Muscle layer of duodenum (tissue), 2 donors: ENCODE data around the gene TTLL6.
A peak's percentile ranks its signal among the peaks of the same experiment; 100 is the strongest.
"Not testable (repeated sequence)": the region's sequence is repeated elsewhere in the genome, so short reads cannot be mapped to it uniquely, and the experiment has no call there.

Experiments used
- H3K27ac ChIP-seq: one replicate; pipeline ENCODE4 v1.7.0; 2013; ENCODE audit warnings: mild to moderate bottlenecking, low read length
- H3K27me3 ChIP-seq: one replicate; pipeline ENCODE4 v1.7.0; 2013; ENCODE audit warnings: low read depth, mild to moderate bottlenecking, control low read depth, low read length
- H3K36me3 ChIP-seq, 2 donors: one replicate each; pipeline ENCODE4 v1.7.0; 2013; ENCODE audit warnings: low read length in 2 of 2, control low read depth in 1 of 2, mild to moderate bottlenecking in 1 of 2; ENCODE audit not compliant: insufficient read depth in 2 of 2, control insufficient read depth in 1 of 2
- H3K4me1 ChIP-seq, 2 donors: one replicate each; pipeline ENCODE4 v1.7.0; 2013; ENCODE audit warnings: low read length in 2 of 2, mild to moderate bottlenecking in 2 of 2, control low read depth in 1 of 2, moderate library complexity in 1 of 2; ENCODE audit not compliant: insufficient read depth in 2 of 2, control insufficient read depth in 1 of 2
- H3K4me3 ChIP-seq, 2 donors: one replicate each; pipeline ENCODE4 v1.7.0; 2013; ENCODE audit warnings: low read length in 2 of 2, low read depth in 1 of 2, mild to moderate bottlenecking in 1 of 2
- H3K9me3 ChIP-seq, 2 donors: one replicate each; pipeline ENCODE4 v1.7.0; 2013; ENCODE audit warnings: low read length in 2 of 2, control low read depth in 1 of 2, mild to moderate bottlenecking in 1 of 2; ENCODE audit not compliant: control insufficient read depth in 1 of 2
- donor health status: healthy.

TTLL6 gene

GRCh38 chr17:48837458-48837857, 20.4 kb upstream of the TTLL6 start:
- not testable (repeated sequence) for H3K9me3 ChIP-seq, H3K4me3 ChIP-seq, H3K27ac ChIP-seq, H3K36me3 ChIP-seq, H3K27me3 ChIP-seq
- H3K4me1 ChIP-seq, result peaks cover 32 to 49% of the 10 kb centered on the region in 2 donors

- no peaks in the 10 kb centered on the region for H3K36me3 ChIP-seq
- peaks cover 22 to 38% of the 10 kb centered on the region in 2 donors for H3K4me1 ChIP-seq
- H3K27me3 ChIP-seq, result no peaks in the 10 kb centered on the region
- H3K9me3 ChIP-seq, result no peaks in the 10 kb centered on the region
- no peak overlapping the region for H3K4me3 ChIP-seq
- peak overlapping the region; percentile 2 for H3K27ac ChIP-seq
These were observed 18.9 kb upstream of the TTLL6 start for GRCh38 chr17:48835971-48836370.

DNA sequence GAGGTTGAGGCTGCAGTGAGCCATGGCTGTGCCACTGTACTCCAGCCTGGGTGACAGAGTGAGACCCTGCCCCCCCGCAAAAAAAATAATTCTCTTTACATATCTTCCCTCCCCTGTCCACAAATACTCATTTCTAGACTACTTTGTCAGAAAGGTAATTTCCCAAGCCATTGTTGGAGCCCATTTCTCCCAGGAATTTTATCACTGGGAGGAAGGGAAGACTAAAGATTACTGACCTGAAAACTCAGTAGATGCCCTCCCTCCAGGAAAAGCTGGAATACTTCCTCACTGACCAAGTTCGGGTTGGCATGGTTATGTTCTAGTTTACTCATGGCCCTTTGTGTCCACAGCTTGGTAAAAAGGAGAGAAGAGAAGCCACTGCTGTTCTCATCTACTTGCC, 17.9 kb upstream of the TTLL6 start:
- Histone ChIP-seq H3K27ac (no peak overlapping the region), H3K4me1 (peaks cover 15 to 28% of the 10 kb centered on the region in 2 donors), H3K9me3 (no peaks in the 10 kb centered on the region), H3K27me3 (no peaks in the 10 kb centered on the region), H3K36me3 (no peaks in the 10 kb centered on the region), H3K4me3 (no peak overlapping the region)

DNA sequence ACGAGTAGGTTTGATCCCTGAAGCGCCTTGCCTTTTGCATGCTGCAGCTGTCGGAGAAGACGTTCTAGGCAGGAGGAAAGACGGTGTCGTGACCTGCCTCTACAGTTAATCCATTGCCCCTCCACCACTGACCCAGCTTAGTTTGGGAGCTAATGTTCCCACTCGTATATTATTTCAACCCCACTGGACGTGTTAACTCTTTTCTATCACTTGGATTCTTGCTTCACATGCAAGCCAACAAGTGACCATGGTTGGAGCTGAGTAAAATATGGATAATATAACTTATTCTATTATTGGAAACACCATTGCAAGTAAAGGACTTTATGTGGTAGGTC, 14.5 kb upstream of the TTLL6 start:
- Histone ChIP-seq H3K36me3 (no peaks in the 10 kb centered on the region), H3K27ac (peak overlapping the region; percentile 97), H3K27me3 (no peaks in the 10 kb centered on the region), H3K4me1 (peaks cover 15 to 21% of the 10 kb centered on the region in 2 donors), H3K9me3 (no peaks in the 10 kb centered on the region), H3K4me3 (peak overlapping the region; percentile 92 to 99)

GRCh38 chr17:48830840-48831548, 14.0 kb upstream of the TTLL6 start, which contains the start of gene CALCOCO2:
CALCOCO2 (plus strand) TSS chr17:48831035; CDS start chr17:48841708, 10,673 bp downstream.
- no peaks in the 10 kb centered on the region for H3K9me3 ChIP-seq
- H3K4me1 ChIP-seq, result peaks cover 11 to 21% of the 10 kb centered on the region in 2 donors
- no peaks in the 10 kb centered on the region for H3K27me3 ChIP-seq
- H3K36me3 ChIP-seq, result no peaks in the 10 kb centered on the region
- peak within 1 kb of the TSS; percentile 92 to 99 for H3K4me3 ChIP-seq
- peak within 1 kb of the TSS; percentile 97 for H3K27ac ChIP-seq

GRCh38 chr17:48825446-48826381, 8.7 kb upstream of the TTLL6 start:
- H3K9me3 ChIP-seq, result no peaks in the 10 kb centered on the region
- H3K36me3 ChIP-seq, result no peaks in the 10 kb centered on the region
- no peak overlapping the region for H3K4me3 ChIP-seq
- no peaks in the 10 kb centered on the region for H3K4me1 ChIP-seq
- H3K27me3 ChIP-seq, result no peaks in the 10 kb centered on the region
- H3K27ac ChIP-seq, result no peak overlapping the region

DNA sequence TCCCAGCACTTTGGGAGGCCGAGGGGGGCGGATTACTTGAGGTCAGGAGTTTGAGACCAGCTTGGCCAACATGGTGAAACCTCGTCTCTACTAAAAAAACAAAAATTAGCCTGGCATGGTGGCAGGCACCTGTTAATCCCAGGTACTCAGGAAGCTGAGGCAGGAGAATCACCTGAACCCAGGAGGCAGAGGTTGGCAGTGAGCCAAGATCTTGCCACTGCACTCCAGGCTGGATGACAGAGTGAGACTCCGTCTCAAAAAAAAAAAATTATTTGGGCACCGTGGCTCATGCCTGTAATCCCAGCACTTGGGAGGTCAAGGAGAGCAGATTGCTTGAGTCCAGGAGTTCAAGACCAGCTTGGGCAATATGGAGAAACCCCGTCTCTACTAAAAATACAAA, 3.9 kb upstream of the TTLL6 start:
- not testable (repeated sequence) for H3K27ac ChIP-seq, H3K4me3 ChIP-seq, H3K9me3 ChIP-seq, H3K27me3 ChIP-seq, H3K36me3 ChIP-seq
- H3K4me1 ChIP-seq, result peaks cover 3 to 15% of the 10 kb centered on the region in 2 donors

DNA sequence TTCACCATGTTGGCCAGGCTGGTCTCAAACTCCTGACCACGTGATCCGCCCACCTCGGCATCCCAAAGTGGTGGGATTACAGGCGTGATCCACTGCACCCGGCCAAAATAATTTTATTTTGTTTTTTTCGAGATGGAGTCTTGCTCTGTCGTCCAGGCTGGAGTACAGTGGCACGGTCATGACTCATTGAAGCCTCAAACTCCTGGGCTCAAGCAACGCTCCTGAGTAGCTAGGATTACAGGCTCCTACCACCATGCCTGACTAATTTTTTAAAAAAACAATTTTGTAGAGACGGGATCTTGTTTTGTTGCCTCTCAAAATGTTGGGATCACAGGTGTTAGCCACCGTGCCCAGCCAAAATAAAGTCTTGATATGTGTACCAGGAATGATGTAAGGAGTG, 2.4 kb upstream of the TTLL6 start:
- H3K27ac ChIP-seq, result no peak overlapping the region
- H3K27me3 ChIP-seq, result peaks cover 7% of the 10 kb centered on the region
- H3K4me1 ChIP-seq, result peaks cover 3 to 15% of the 10 kb centered on the region in 2 donors
- H3K36me3 ChIP-seq, result no peaks in the 10 kb centered on the region
- no peaks in the 10 kb centered on the region for H3K9me3 ChIP-seq
- no peak overlapping the region for H3K4me3 ChIP-seq

DNA sequence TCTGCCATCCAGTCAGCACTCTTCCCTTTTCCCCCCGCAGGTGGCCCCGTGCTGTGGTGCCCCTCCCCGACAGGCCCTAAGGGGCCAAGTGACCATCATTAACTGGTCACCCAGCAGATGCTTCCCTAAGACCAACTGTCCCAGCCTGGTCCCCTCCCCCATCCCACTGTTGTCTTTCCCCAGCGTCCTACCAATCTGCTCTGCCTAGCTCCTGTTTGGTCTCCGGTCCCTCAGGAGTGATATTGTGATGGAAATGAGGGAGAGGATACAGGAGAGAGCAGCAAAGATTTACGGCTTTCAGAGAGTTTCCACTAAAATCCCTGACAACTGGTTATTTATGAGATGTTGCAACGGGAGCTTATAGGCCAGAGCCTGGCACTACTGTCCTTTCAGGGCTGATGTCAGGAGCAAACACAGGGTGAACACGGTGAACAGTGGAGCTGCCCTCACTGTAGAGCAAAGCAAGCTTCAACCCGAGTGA, 1.4 kb upstream of the TTLL6 start:
- no peak overlapping the region for H3K4me3 ChIP-seq
- peaks cover 3 to 15% of the 10 kb centered on the region in 2 donors for H3K4me1 ChIP-seq
- H3K36me3 ChIP-seq, result no peaks in the 10 kb centered on the region
- H3K27ac ChIP-seq, result no peak overlapping the region
- H3K27me3 ChIP-seq, result peaks cover 7% of the 10 kb centered on the region
- no peaks in the 10 kb centered on the region for H3K9me3 ChIP-seq

- peaks cover 3 to 15% of the 10 kb centered on the region in 2 donors for H3K4me1 ChIP-seq
- no peaks in the 10 kb centered on the region for H3K9me3 ChIP-seq
- no peaks in the 10 kb centered on the region for H3K36me3 ChIP-seq
- H3K27me3 ChIP-seq, result peaks cover 7% of the 10 kb centered on the region
- H3K4me3 ChIP-seq, result peak overlapping the region; percentile 61 to 64
- H3K27ac ChIP-seq, result no peak overlapping the region
These were observed 623 bp downstream of the TTLL6 start for GRCh38 chr17:48816438-48816773.

GRCh38 chr17:48815311-48815710, 1.7 kb downstream of the TTLL6 start:
- no peaks in the 10 kb centered on the region for H3K9me3 ChIP-seq
- H3K36me3 ChIP-seq, result no peaks in the 10 kb centered on the region
- H3K4me1 ChIP-seq, result peaks cover 3 to 15% of the 10 kb centered on the region in 2 donors
- no peak overlapping the region for H3K4me3 ChIP-seq
- peaks cover 7% of the 10 kb centered on the region for H3K27me3 ChIP-seq
- H3K27ac ChIP-seq, result no peak overlapping the region
